HL-60 (cell line): ENCODE data around the gene KCNH5.

ENCODE experiments used
- DNase-seq, 2 experiments: peaks; one replicate each; pipeline ENCODE4 v3.0.0-alpha.2; 2010 to 2020; ENCODE audit warnings: low read depth in 1 of 2, low spot score in 1 of 2
- H3K27ac ChIP-seq: fragments of 250-450 bp; sonication (Bioruptor Pico); replicated peaks from 2 replicates; pipeline ENCODE4 v1.5.1; 2020; ENCODE audit warnings: mild to moderate bottlenecking, moderate library complexity
- H3K27me3 ChIP-seq: fragments of 250-450 bp; sonication (Bioruptor Pico); 2 replicates; pipeline ENCODE4 v1.5.1; 2021; ENCODE audit warnings: mild to moderate bottlenecking, moderate library complexity; ENCODE audit not compliant: insufficient read depth, poor library complexity, severe bottlenecking
- H3K4me3 ChIP-seq: replicated peaks from 2 replicates; pipeline ENCODE4 v1.5.1; 2011; ENCODE audit warnings: mild to moderate bottlenecking, control low read depth, low read length; ENCODE audit not compliant: insufficient read depth
- GABPA ChIP-seq: IDR thresholded peaks from 2 replicates; pipeline ENCODE4 v1.6.1; 2012; ENCODE audit warnings: low read depth
- POLR2AphosphoS5 ChIP-seq: IDR thresholded peaks from 2 replicates; pipeline ENCODE4 v1.6.1; 2012; ENCODE audit warnings: low read depth
- SPI1 ChIP-seq: IDR thresholded peaks from 2 replicates; pipeline ENCODE4 v1.6.1; 2012; ENCODE audit warnings: low read depth, mild to moderate bottlenecking, borderline replicate concordance
- TF ChIP-seq, protein P1 (sequence below): IDR thresholded peaks from one replicate; pipeline ENCODE4 v1.5.1; 2011; ENCODE audit warnings: low read length, control low read depth, inconsistent platforms; ENCODE audit not compliant: insufficient read depth
- TF ChIP-seq, protein P2 (sequence below): IDR thresholded peaks from 2 replicates; pipeline ENCODE4 v1.6.1; 2012; ENCODE audit warnings: low read depth; ENCODE audit not compliant: insufficient replicate concordance

Gene KCNH5

GRCh38 chr14:62854951-62855350 is 190.3 kb downstream of the KCNH5 start:
- TF ChIP-seq, protein P1, sequence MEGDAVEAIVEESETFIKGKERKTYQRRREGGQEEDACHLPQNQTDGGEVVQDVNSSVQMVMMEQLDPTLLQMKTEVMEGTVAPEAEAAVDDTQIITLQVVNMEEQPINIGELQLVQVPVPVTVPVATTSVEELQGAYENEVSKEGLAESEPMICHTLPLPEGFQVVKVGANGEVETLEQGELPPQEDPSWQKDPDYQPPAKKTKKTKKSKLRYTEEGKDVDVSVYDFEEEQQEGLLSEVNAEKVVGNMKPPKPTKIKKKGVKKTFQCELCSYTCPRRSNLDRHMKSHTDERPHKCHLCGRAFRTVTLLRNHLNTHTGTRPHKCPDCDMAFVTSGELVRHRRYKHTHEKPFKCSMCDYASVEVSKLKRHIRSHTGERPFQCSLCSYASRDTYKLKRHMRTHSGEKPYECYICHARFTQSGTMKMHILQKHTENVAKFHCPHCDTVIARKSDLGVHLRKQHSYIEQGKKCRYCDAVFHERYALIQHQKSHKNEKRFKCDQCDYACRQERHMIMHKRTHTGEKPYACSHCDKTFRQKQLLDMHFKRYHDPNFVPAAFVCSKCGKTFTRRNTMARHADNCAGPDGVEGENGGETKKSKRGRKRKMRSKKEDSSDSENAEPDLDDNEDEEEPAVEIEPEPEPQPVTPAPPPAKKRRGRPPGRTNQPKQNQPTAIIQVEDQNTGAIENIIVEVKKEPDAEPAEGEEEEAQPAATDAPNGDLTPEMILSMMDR = no peak
- TF ChIP-seq POLR2AphosphoS5 = no peak
- TF ChIP-seq, protein P2, sequence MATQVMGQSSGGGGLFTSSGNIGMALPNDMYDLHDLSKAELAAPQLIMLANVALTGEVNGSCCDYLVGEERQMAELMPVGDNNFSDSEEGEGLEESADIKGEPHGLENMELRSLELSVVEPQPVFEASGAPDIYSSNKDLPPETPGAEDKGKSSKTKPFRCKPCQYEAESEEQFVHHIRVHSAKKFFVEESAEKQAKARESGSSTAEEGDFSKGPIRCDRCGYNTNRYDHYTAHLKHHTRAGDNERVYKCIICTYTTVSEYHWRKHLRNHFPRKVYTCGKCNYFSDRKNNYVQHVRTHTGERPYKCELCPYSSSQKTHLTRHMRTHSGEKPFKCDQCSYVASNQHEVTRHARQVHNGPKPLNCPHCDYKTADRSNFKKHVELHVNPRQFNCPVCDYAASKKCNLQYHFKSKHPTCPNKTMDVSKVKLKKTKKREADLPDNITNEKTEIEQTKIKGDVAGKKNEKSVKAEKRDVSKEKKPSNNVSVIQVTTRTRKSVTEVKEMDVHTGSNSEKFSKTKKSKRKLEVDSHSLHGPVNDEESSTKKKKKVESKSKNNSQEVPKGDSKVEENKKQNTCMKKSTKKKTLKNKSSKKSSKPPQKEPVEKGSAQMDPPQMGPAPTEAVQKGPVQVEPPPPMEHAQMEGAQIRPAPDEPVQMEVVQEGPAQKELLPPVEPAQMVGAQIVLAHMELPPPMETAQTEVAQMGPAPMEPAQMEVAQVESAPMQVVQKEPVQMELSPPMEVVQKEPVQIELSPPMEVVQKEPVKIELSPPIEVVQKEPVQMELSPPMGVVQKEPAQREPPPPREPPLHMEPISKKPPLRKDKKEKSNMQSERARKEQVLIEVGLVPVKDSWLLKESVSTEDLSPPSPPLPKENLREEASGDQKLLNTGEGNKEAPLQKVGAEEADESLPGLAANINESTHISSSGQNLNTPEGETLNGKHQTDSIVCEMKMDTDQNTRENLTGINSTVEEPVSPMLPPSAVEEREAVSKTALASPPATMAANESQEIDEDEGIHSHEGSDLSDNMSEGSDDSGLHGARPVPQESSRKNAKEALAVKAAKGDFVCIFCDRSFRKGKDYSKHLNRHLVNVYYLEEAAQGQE = no peak
- H3K27ac ChIP-seq = no peak overlapping the region
- no peak overlapping the region for H3K4me3 ChIP-seq
- DNase-seq = no peak
- peaks cover 4% of the 10 kb centered on the region for H3K27me3 ChIP-seq

DNA sequence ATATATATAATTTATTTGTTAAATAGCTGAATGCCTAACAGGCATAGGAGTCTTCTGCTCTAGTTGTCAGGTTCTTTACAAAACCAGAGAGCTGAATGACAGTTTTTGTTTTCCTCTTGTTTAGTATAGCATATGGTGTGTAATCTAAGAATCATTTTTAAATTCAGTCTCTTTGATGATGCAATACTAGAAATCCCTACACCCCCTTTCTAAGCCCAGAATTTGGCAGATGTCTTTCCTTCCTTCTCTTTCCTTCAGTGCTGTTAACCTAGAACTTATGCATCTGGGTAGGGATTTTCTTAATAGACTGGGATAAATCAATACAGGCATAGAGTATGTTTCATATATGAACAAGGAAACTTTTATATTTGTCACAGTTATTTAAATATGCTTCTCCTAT is 198.1 kb downstream of the KCNH5 start:
- no peak overlapping the region for H3K27ac ChIP-seq
- no peak for DNase-seq
- TF ChIP-seq, protein P1 = no peak
- TF ChIP-seq SPI1 (no peak), POLR2AphosphoS5 (no peak)
- no peak overlapping the region for H3K4me3 ChIP-seq
- peaks cover 4% of the 10 kb centered on the region for H3K27me3 ChIP-seq

DNA sequence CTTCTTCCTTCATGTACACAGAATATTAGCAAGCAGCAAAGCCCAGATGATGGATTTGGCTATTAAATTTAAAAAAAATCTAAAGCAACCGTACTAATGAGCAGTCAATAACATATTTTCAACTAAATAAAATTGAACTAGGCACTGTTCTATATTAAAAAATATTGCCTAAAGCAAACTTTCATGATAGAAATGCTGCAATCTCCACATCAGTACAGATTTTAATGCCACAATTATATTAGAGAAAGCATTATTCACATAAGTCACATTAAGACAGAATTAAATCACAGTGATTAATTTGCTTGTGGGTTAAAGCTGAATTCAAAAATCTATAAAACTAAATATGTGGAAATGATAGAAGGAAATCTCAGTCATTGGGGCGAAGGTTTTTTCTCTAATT is 200.7 kb downstream of the KCNH5 start:
- no peak overlapping the region for H3K4me3 ChIP-seq
- H3K27me3 ChIP-seq = no peaks in the 10 kb centered on the region
- DNase-seq = no peak
- H3K27ac ChIP-seq = no peak overlapping the region
- TF ChIP-seq GABPA = no peak
- TF ChIP-seq SPI1 = no peak
- TF ChIP-seq, protein P2 = no peak
- TF ChIP-seq, protein P1 = no peak
- TF ChIP-seq POLR2AphosphoS5 = no peak

DNA sequence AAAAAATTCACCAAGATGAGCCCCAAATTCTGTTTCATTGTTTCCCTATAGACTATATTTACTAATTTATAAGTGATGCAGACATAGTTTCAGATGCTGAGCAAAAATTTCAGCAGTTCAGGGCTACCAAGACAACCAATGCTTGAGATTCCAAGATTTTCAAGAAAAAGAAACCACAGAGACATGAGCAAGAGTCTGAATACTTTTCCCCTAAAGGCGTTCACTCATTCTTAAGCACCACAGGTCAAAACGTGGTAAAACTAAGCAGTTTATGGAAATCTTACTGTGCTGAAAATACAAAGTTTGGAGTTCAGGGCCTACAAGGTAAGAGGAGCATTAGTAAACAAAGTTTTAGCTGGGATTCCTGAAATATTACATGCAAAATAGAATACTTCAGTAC is 221.2 kb downstream of the KCNH5 start:
- no peaks in the 10 kb centered on the region for H3K27me3 ChIP-seq
- no peak for TF ChIP-seq POLR2AphosphoS5
- DNase-seq = no peak
- no peak overlapping the region for H3K4me3 ChIP-seq
- no peak overlapping the region for H3K27ac ChIP-seq
